Ramos (cell line): Measurements from ENCODE around the gene PRCP.

ENCODE experiments used
- in situ Hi-C: fragments of 300-500 bp; cut with MboI; formaldehyde crosslinking; loops from one replicate; pipeline ENCODE4 v1.14.3; 2022; ENCODE audit warnings: low sequenced_read_pairs; ENCODE audit not compliant: unreplicated experiment

PRCP gene

GRCh38 chr11:82845356-82846353 lies 54.6 kb downstream of the PRCP start:
- in situ Hi-C loops, result no loop called here

GRCh38 chr11:82843057-82843795 lies 57.0 kb downstream of the PRCP start:
- in situ Hi-C loops, result no loop called here

- in situ Hi-C loops, result no loop called here
Observed at GRCh38 chr11:82842019-82842418, 58.2 kb downstream of the PRCP start.

- in situ Hi-C loops, result no loop called here
Observed at GRCh38 chr11:82837650-82838049, 62.6 kb downstream of the PRCP start.

- in situ Hi-C loops, result no loop called here
Observed at GRCh38 chr11:82832983-82833382, 67.2 kb downstream of the PRCP start.

- in situ Hi-C loops, result no loop called here
Observed at GRCh38 chr11:82831364-82831763, 68.9 kb downstream of the PRCP start.

GRCh38 chr11:82830746-82831145 lies 69.5 kb downstream of the PRCP start:
- in situ Hi-C loops, result no loop called here

- in situ Hi-C loops, result no loop called here
Observed at GRCh38 chr11:82829101-82829500, 71.1 kb downstream of the PRCP start.

- in situ Hi-C loops, result no loop called here
Observed at GRCh38 chr11:82828472-82828871, 71.8 kb downstream of the PRCP start.

GRCh38 chr11:82826526-82826925 lies 73.7 kb downstream of the PRCP start:
- in situ Hi-C loops, result no loop called here

- in situ Hi-C loops, result no loop called here
Observed at GRCh38 chr11:82823647-82824619, 76.3 kb downstream of the PRCP start.

- in situ Hi-C loops, result no loop called here
Observed at GRCh38 chr11:82818409-82819043, 81.7 kb downstream of the PRCP start.

- in situ Hi-C loops, result no loop called here
Observed at GRCh38 chr11:82815406-82815805, 84.8 kb downstream of the PRCP start.

- in situ Hi-C loops, result no loop called here
Observed at GRCh38 chr11:82814379-82814778, 85.9 kb downstream of the PRCP start.

- in situ Hi-C loops, result no loop called here
Observed at GRCh38 chr11:82811369-82811768, 88.9 kb downstream of the PRCP start.

GRCh38 chr11:82810738-82811137 lies 89.5 kb downstream of the PRCP start:
- in situ Hi-C loops, result no loop called here

GRCh38 chr11:82810326-82810725 lies 89.9 kb downstream of the PRCP start:
- in situ Hi-C loops, result no loop called here

GRCh38 chr11:82807646-82808045 lies 92.6 kb downstream of the PRCP start:
- in situ Hi-C loops, result no loop called here

- in situ Hi-C loops, result no loop called here
Observed at GRCh38 chr11:82802710-82803109, 97.5 kb downstream of the PRCP start.
